Measurements from ENCODE around the gene CUL7. TPM values are rescaled to one million over a fixed set of nuclear protein-coding genes. Genes with fewer than 3 reads are reported as not detected.

Gene CUL7
- total and polyA plus RNA-seq, 10 of the 15 experiments (the other 5 are each of a cell fraction or from before 2014, with no cell fraction given): 0.66 to 18.4 (median 10.9) TPM

- no peak for TF ChIP-seq CREM (IDR thresholded peaks at IDR 0.05; ENCODE audit: low read depth)
Measured at GRCh38 chr6:42989923-42990322, 63.7 kb downstream of the CUL7 start (continued).

GRCh38 chr6:42988486-42989020 lies 65.1 kb downstream of the CUL7 start:
- no peak overlapping the region for H2AFZ ChIP-seq (ENCODE audit: control insufficient read depth, low read depth, low read length)
- WGBS (ENCODE audit: insufficient coverage, insufficient replicate concordance, low lambda C conversion rate, missing lambda C conversion rate): 100% methylated on average over 1 of the region's 1 CpG
- ATAC-seq: no peak
- H3K79me2 ChIP-seq (ENCODE audit: control insufficient read depth, insufficient read depth, low read length): peaks cover 14% of the 10 kb centered on the region
- in situ Hi-C loops (cut with MboI) (no loop called here), intact Hi-C loops (cut with micrococcal nuclease; ENCODE audit: unreplicated experiment) (no loop called here)
- no peak overlapping the region for H3K4me2 ChIP-seq (ENCODE audit: control insufficient read depth, insufficient read depth)
- H3K36me3 ChIP-seq (ENCODE audit: control insufficient read depth in 2 of 2, insufficient read depth in 2 of 2, low read length in 1 of 2): peaks cover 2 to 8% of the 10 kb centered on the region in 2 experiments; a peak in 2 of 4 replicates
- peaks cover 16% of the 10 kb centered on the region for H3K4me1 ChIP-seq (ENCODE audit: control insufficient read depth, insufficient read depth, low read length)
- SMC1A ChIA-PET (ENCODE audit: uncharacterized antibody, unreplicated experiment): interaction anchor here (0.7 to 1.7 kb wide), 7 partner anchors 11 to 159 kb away, joined by 3 to 6 read pairs (median 3); no protein-coding TSS in a partner anchor
- FAIRE-seq: no peak
- no peak overlapping the region for H3K27ac ChIP-seq (ENCODE audit: control insufficient read depth, insufficient read depth)
- CTCF ChIA-PET: interaction anchor here (0.6 to 1.2 kb wide), 4 partner anchors 28 to 140 kb away, joined by 3 to 4 read pairs (median 3); no protein-coding TSS in a partner anchor
- H3K27me3 ChIP-seq (replicated peaks in 1 of 2; ENCODE audit: control insufficient read depth in 2 of 2, insufficient read depth in 2 of 2, low read length in 1 of 2): no peaks in the 10 kb centered on the region
- H3K9me3 ChIP-seq (replicated peaks; ENCODE audit: control insufficient read depth, insufficient read depth, low read length): no peaks in the 10 kb centered on the region
- DNase-seq (ENCODE audit: low read depth, low spot score): no peak
- RAD21 ChIA-PET (ENCODE audit: unreplicated experiment): interaction anchor here (0.6 to 1.5 kb wide), 2 partner anchors 11 to 95 kb away, joined by 3 read pairs; no protein-coding TSS in a partner anchor
- BruUV-seq (replicated peaks): no TSS peak
- POLR2A ChIA-PET: interaction anchor here (0.5 to 1.9 kb wide), 4 partner anchors 9 to 469 kb away, joined by 4 to 6 read pairs (median 4); partner anchors contain the start of gene PEX6
- no peak overlapping the region for H3K4me3 ChIP-seq
- no peaks in the 10 kb centered on the region for H4K20me1 ChIP-seq (ENCODE audit: control insufficient read depth, insufficient read depth)
- no peak overlapping the region for H3K9ac ChIP-seq (ENCODE audit: control insufficient read depth, insufficient read depth, low read length)
- TF ChIP-seq MEF2A (IDR thresholded peaks at IDR 0.05; ENCODE audit: insufficient read depth, low read depth, low read length) (no peak), ZNF217 (IDR thresholded peaks at IDR 0.05) (no peak), ATF7 (IDR thresholded peaks at IDR 0.05; ENCODE audit: low read depth) (no peak), CHD4 (IDR thresholded peaks at IDR 0.05) (no peak), CUX1 (IDR thresholded peaks at IDR 0.05; ENCODE audit: insufficient replicate concordance, low read depth, low read length) (no peak), SMC3 (IDR thresholded peaks at IDR 0.05; ENCODE audit: borderline replicate concordance, low read length) (no peak), PBX3 (IDR thresholded peaks at IDR 0.05; ENCODE audit: insufficient replicate concordance, low read depth, low read length) (no peak), MTA2 (IDR thresholded peaks at IDR 0.05; ENCODE audit: low read depth) (no peak), ATF2 (IDR thresholded peaks at IDR 0.05; ENCODE audit: low read length) (no peak), ZBTB4 (CRISPR knock-in tag; IDR thresholded peaks at IDR 0.05) (no peak)

Data from GM12878 (cell line).